Measurements from ENCODE around the gene MLST8.

GRCh38 chr16:2199621-2200139 lies 5.6 kb upstream of the MLST8 start:
- TF ChIP-seq YY1 (IDR thresholded peaks at IDR 0.05; ENCODE audit: insufficient read depth, insufficient read length) (no peak), ZNF274 (IDR thresholded peaks at IDR 0.05; ENCODE audit: low read depth, low read length) (no peak), SUZ12 (IDR thresholded peaks at IDR 0.05; ENCODE audit: extremely low read depth, insufficient read depth, insufficient read length) (no peak)

Measured in NT2/D1 (cell line).